Ishikawa (cell line): ENCODE data around the gene CD47.

ENCODE experiments used
- CREB1 ChIP-seq: IDR thresholded peaks from 2 replicates; pipeline ENCODE4 v1.6.1; 2012; ENCODE audit warnings: low read depth
- EGR1 ChIP-seq: IDR thresholded peaks from 2 replicates; pipeline ENCODE4 v1.6.1; 2012
- RAD21 ChIP-seq: IDR thresholded peaks from 2 replicates; pipeline ENCODE4 v1.6.1; 2012; ENCODE audit warnings: low read depth
- TF ChIP-seq, protein P1 (sequence below): IDR thresholded peaks from 2 replicates; pipeline ENCODE4 v1.6.1; 2012
- TF ChIP-seq, protein P2 (sequence below): IDR thresholded peaks from 2 replicates; pipeline ENCODE4 v1.6.1; 2012; ENCODE audit warnings: low read depth, mild to moderate bottlenecking

DNA sequence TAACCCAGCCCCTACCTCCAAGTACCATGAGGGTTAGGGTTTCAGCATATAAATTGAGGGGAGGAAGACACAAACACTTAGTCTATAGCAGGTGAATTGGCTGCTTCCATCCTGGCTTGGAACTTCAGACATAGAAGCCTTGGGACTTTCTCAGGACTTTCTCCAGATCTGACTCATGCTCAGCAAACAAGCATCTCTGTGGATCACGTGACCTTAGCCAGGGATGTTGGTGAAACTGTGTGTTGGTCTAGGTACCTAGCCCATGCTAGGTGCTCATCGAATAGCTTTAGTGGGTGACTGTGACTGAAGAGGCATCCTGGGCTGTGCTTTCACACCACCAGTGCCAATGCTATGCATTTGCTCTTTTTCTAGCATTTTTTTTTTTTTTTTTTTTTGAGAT, 58.9 kb downstream of the CD47 start:
- TF ChIP-seq EGR1: no peak
- TF ChIP-seq, protein P1, sequence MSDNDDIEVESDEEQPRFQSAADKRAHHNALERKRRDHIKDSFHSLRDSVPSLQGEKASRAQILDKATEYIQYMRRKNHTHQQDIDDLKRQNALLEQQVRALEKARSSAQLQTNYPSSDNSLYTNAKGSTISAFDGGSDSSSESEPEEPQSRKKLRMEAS: no peak
- no peak for TF ChIP-seq CREB1
- TF ChIP-seq, protein P2, sequence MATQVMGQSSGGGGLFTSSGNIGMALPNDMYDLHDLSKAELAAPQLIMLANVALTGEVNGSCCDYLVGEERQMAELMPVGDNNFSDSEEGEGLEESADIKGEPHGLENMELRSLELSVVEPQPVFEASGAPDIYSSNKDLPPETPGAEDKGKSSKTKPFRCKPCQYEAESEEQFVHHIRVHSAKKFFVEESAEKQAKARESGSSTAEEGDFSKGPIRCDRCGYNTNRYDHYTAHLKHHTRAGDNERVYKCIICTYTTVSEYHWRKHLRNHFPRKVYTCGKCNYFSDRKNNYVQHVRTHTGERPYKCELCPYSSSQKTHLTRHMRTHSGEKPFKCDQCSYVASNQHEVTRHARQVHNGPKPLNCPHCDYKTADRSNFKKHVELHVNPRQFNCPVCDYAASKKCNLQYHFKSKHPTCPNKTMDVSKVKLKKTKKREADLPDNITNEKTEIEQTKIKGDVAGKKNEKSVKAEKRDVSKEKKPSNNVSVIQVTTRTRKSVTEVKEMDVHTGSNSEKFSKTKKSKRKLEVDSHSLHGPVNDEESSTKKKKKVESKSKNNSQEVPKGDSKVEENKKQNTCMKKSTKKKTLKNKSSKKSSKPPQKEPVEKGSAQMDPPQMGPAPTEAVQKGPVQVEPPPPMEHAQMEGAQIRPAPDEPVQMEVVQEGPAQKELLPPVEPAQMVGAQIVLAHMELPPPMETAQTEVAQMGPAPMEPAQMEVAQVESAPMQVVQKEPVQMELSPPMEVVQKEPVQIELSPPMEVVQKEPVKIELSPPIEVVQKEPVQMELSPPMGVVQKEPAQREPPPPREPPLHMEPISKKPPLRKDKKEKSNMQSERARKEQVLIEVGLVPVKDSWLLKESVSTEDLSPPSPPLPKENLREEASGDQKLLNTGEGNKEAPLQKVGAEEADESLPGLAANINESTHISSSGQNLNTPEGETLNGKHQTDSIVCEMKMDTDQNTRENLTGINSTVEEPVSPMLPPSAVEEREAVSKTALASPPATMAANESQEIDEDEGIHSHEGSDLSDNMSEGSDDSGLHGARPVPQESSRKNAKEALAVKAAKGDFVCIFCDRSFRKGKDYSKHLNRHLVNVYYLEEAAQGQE: no peak
- no peak for TF ChIP-seq RAD21
